ENCODE results near the gene SLC11A1.

DNA sequence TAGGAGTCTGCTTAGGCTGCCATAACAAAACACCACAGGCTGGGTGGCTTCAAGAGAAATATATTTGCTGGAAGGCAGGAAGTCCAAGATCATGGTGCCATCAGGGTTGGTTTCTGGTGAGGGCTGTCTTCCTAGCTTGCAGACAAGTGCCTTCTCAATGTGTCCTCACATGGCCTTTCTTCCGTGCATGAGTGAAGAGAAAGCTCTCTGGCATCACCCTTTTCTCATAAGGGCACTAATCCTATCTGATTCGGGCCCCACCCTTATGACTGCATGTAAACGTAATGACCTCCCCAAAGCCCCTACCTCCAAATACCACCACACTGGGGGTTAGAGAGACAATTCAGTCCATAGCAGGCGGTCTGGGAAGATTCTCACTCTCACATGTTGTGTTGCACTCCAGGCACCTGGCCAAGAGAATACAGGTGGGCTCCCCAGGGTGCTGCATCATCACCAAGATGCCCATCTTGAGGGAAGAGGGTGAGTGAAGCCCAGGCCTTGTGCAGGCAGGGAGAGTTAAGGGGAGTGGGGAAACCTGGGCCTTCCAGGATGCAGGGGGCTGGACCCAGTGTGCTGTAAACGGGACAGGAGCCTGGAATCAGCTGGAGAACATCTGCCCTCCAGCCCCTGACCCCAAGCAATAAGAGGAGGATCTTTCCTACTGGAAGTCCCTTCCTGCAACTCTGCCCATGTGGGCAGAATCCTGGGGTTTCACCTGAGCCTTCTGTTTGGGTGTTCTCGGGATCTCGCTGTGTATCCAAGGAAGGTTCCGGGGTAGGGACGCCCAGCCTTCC lies 15.3 kb upstream of the SLC11A1 start:
- TF ChIP-seq YY1 (IDR thresholded peaks at IDR 0.05; ENCODE audit: insufficient read depth, insufficient read length) = no peak
- no peak for TF ChIP-seq SUZ12 (IDR thresholded peaks at IDR 0.05; ENCODE audit: extremely low read depth, insufficient read depth, insufficient read length)
- TF ChIP-seq ZNF274 (IDR thresholded peaks at IDR 0.05; ENCODE audit: low read depth, low read length) = no peak
